H9 (cell line): ENCODE data around the gene ZNF786. TPM values are rescaled to one million over a fixed set of nuclear protein-coding genes. Genes with fewer than 3 reads are reported as not detected.

Source experiments
- DNase-seq: peaks from one replicate; pipeline ENCODE4 v3.0.0-alpha.2; 2017
- H2AFZ ChIP-seq: one replicate; pipeline ENCODE4 v1.6.1; 2013; ENCODE audit warnings: mild to moderate bottlenecking, low read length, control low read depth, moderate library complexity
- H2AK5ac ChIP-seq: 2 replicates; pipeline ENCODE4 v1.6.1; 2013; ENCODE audit warnings: low read length, control low read depth, mixed read lengths; ENCODE audit not compliant: insufficient read length
- H2BK120ac ChIP-seq: one replicate; pipeline ENCODE4 v1.6.1; 2013; ENCODE audit warnings: low read depth, mild to moderate bottlenecking, low read length, control low read depth, inconsistent platforms; ENCODE audit not compliant: poor library complexity, severe bottlenecking
- H2BK12ac ChIP-seq: 2 replicates; pipeline ENCODE4 v1.6.1; 2013; ENCODE audit warnings: low read length, control low read depth, mixed read lengths, low read depth; ENCODE audit not compliant: insufficient read length
- H2BK15ac ChIP-seq: 2 replicates; pipeline ENCODE4 v1.6.1; 2013; ENCODE audit warnings: low read depth, low read length, control low read depth
- H2BK20ac ChIP-seq: one replicate; pipeline ENCODE4 v1.6.1; 2013; ENCODE audit warnings: low read depth, mild to moderate bottlenecking, low read length, control low read depth, inconsistent platforms; ENCODE audit not compliant: poor library complexity, severe bottlenecking
- H2BK5ac ChIP-seq: 2 replicates; pipeline ENCODE4 v1.6.1; 2013; ENCODE audit warnings: low read length, control low read depth, mixed read lengths; ENCODE audit not compliant: insufficient read length
- H3K14ac ChIP-seq: 2 replicates; pipeline ENCODE4 v1.6.1; 2013; ENCODE audit warnings: low read length, control low read depth; ENCODE audit not compliant: insufficient read depth
- H3K18ac ChIP-seq: 2 replicates; pipeline ENCODE4 v1.6.1; 2013; ENCODE audit warnings: low read depth, mild to moderate bottlenecking, mixed read lengths, low read length, control low read depth; ENCODE audit not compliant: insufficient read length
- H3K23ac ChIP-seq: 2 replicates; pipeline ENCODE4 v1.6.1; 2013; ENCODE audit warnings: low read length, control low read depth, mixed read lengths, low read depth; ENCODE audit not compliant: insufficient read length
- H3K23me2 ChIP-seq: 2 replicates; pipeline ENCODE4 v1.6.1; 2013; ENCODE audit warnings: low read depth, mild to moderate bottlenecking, mixed read lengths, low read length, control low read depth; ENCODE audit not compliant: insufficient read length, poor library complexity, severe bottlenecking
- H3K27ac ChIP-seq: 2 replicates; pipeline ENCODE4 v1.5.1; 2013; ENCODE audit warnings: low read length, control low read depth, mixed read lengths, low read depth; ENCODE audit not compliant: insufficient read length
- H3K27me3 ChIP-seq: 2 replicates; pipeline ENCODE4 v1.6.1; 2013; ENCODE audit warnings: low read length, control low read depth, inconsistent platforms; ENCODE audit not compliant: insufficient read depth
- H3K4ac ChIP-seq: 2 replicates; pipeline ENCODE4 v1.6.1; 2013; ENCODE audit warnings: low read depth, mild to moderate bottlenecking, control low read depth, inconsistent platforms, low read length, moderate library complexity
- H3K4me1 ChIP-seq: 2 replicates; pipeline ENCODE4 v1.6.1; 2013; ENCODE audit warnings: low read length, control low read depth, inconsistent platforms; ENCODE audit not compliant: insufficient read depth
- H3K4me2 ChIP-seq: 2 replicates; pipeline ENCODE4 v1.6.1; 2013; ENCODE audit warnings: low read length, control low read depth, mixed read lengths; ENCODE audit not compliant: insufficient read length, insufficient read depth
- H3K56ac ChIP-seq: 2 replicates; pipeline ENCODE4 v1.6.1; 2013; ENCODE audit warnings: low read depth, mild to moderate bottlenecking, mixed read lengths, low read length, control low read depth; ENCODE audit not compliant: insufficient read length
- H3K79me1 ChIP-seq: 2 replicates; pipeline ENCODE4 v1.6.1; 2013; ENCODE audit warnings: low read depth, mild to moderate bottlenecking, moderate library complexity, low read length, control low read depth, inconsistent platforms; ENCODE audit not compliant: insufficient read depth, poor library complexity, severe bottlenecking
- H3K79me2 ChIP-seq: 2 replicates; pipeline ENCODE4 v1.6.1; 2013; ENCODE audit warnings: low read length, control low read depth, inconsistent platforms; ENCODE audit not compliant: insufficient read depth
- H3K9ac ChIP-seq: 2 replicates; pipeline ENCODE4 v1.6.1; 2013; ENCODE audit warnings: low read length, control low read depth, mixed read lengths; ENCODE audit not compliant: insufficient read length; ENCODE audit errors: extremely low read depth
- H3K9me3 ChIP-seq: one replicate; pipeline ENCODE4 v1.6.1; 2013; ENCODE audit warnings: low read depth, low read length, inconsistent platforms; ENCODE audit not compliant: control insufficient read depth
- H3T11ph ChIP-seq: one replicate; pipeline ENCODE4 v1.6.1; 2013; ENCODE audit warnings: mild to moderate bottlenecking, low read length, control low read depth, inconsistent platforms
- H4K20me1 ChIP-seq: one replicate; pipeline ENCODE4 v1.6.1; 2013; ENCODE audit not compliant: control insufficient read depth, insufficient read length, insufficient read depth
- H4K5ac ChIP-seq: 2 replicates; pipeline ENCODE4 v1.6.1; 2013; ENCODE audit warnings: low read depth, mild to moderate bottlenecking, mixed read lengths, low read length, control low read depth; ENCODE audit not compliant: insufficient read length
- H4K8ac ChIP-seq: replicated peaks from 2 replicates; pipeline ENCODE4 v1.6.1; 2013; ENCODE audit warnings: low read length, control low read depth, mixed read lengths, low read depth; ENCODE audit not compliant: insufficient read length
- H4K91ac ChIP-seq: 2 replicates; pipeline ENCODE4 v1.6.1; 2013; ENCODE audit warnings: low read depth, mild to moderate bottlenecking, moderate library complexity, mixed read lengths, low read length, control low read depth; ENCODE audit not compliant: insufficient read length
- H3K27ac Mint-ChIP-seq, 3 experiments: 2 replicates in 2 of 3; 3 replicates in 1 of 3; pipeline ENCODE4 v1.8.0; 2020 to 2021; ENCODE audit warnings: mixed read lengths in 3 of 3, mild to moderate bottlenecking in 1 of 3, moderate library complexity in 1 of 3
- H3K27me3 Mint-ChIP-seq: 2 replicates; pipeline ENCODE4 v1.8.0; 2021; ENCODE audit warnings: low read depth, mild to moderate bottlenecking, moderate library complexity, mixed read lengths
- H3K36me3 Mint-ChIP-seq, 3 experiments: 2 replicates in 2 of 3; 3 replicates in 1 of 3; pipeline ENCODE4 v1.8.0; 2020 to 2021; ENCODE audit warnings: low read depth in 3 of 3, mixed read lengths in 3 of 3; ENCODE audit not compliant: insufficient read depth in 1 of 3
- H3K4me1 Mint-ChIP-seq, 2 experiments: 2 replicates each; pipeline ENCODE4 v1.8.0; 2020; ENCODE audit warnings: mixed read lengths in 2 of 2
- H3K4me3 Mint-ChIP-seq, 2 experiments: 2 replicates in 1 of 2; 3 replicates in 1 of 2; pipeline ENCODE4 v1.8.0; 2020 to 2021; ENCODE audit warnings: mild to moderate bottlenecking in 2 of 2, mixed read lengths in 2 of 2, moderate library complexity in 1 of 2
- H3K9me3 Mint-ChIP-seq, 2 experiments: 2 replicates in 1 of 2; 3 replicates in 1 of 2; pipeline ENCODE4 v1.8.0; 2020; ENCODE audit warnings: mild to moderate bottlenecking in 2 of 2, mixed read lengths in 2 of 2, moderate library complexity in 1 of 2
- WGBS: extraction: QIAGEN DNeasy Blood & Tissue Kit; methylation state at CpG from one replicate; pipeline ENCODE4 v1.1.7; 2013; ENCODE audit warnings: missing lambda C conversion rate, low lambda C conversion rate, mixed read lengths; ENCODE audit not compliant: insufficient read length; ENCODE audit errors: extremely low coverage; 5-methylcytosine and 5-hydroxymethylcytosine counted together
- total RNA-seq: library from RNA; stranded (reverse); gene quantifications from 2 replicates; pipeline ENCODE4 v1.2.1, GENCODE V29; 2021
- TF ChIP-seq, protein P1 (sequence below): fragments of 200-600 bp; sonication (generic); conservative IDR thresholded peaks from 3 replicates; pipeline ENCODE4 v1.8.0; 2021; ENCODE audit warnings: antibody characterized with exemption, mild to moderate bottlenecking

Gene ZNF786
- total RNA-seq, 1 experiment from 2014 or later = 25.1 TPM

DNA sequence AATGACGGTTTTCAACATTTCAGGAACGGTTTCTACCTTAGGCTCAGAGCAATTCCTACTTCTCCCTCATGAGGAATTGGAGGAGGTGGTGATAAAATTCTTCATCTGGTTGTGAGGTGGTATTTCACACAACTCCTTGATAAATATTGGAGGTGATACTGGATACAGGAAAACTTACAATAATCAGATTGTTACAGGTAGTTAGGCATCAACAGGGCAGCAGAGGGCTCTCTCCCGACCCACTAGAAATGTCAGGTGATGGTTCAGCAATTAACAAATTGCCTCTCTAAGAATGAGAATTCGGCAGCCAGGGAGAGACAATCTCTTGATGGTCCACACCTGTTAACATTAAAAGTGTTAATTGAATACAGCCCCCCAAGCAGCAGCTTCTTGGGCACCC lies 22.6 kb downstream of the ZNF786 start:
- no peaks in the 10 kb centered on the region for H3K9me3 ChIP-seq
- no peak overlapping the region for H4K8ac ChIP-seq
- Mint-ChIP-seq H3K4me3 (no peak overlapping the region; a peak in 1 of 5 replicates), H3K9me3 (no peaks in the 10 kb centered on the region), H3K27me3 (no peaks in the 10 kb centered on the region), H3K36me3 (peaks cover 13 to 43% (median 35%) of the 10 kb centered on the region in 3 experiments), H3K27ac (peak overlapping the region in 1 of 3 experiments; percentile 20; a peak in 2 of 7 replicates), H3K4me1 (peaks cover 2 to 8% of the 10 kb centered on the region in 2 experiments; a peak in 2 of 4 replicates)
- H3K79me2 ChIP-seq = no peaks in the 10 kb centered on the region
- no peak overlapping the region for H3T11ph ChIP-seq
- WGBS = no CpG with 5 or more reads among the region's 4 CpGs
- DNase-seq = no peak
- H3K9ac ChIP-seq = no peak overlapping the region
- no peak overlapping the region for H2BK12ac ChIP-seq
- no peaks in the 10 kb centered on the region for H4K20me1 ChIP-seq
- H4K91ac ChIP-seq = no peak overlapping the region
- no peak overlapping the region for H4K5ac ChIP-seq
- H2BK15ac ChIP-seq = no peak overlapping the region
- no peak overlapping the region for H3K4me2 ChIP-seq
- no peak overlapping the region for H3K56ac ChIP-seq
- no peak overlapping the region for H2BK120ac ChIP-seq
- H3K79me1 ChIP-seq = no peaks in the 10 kb centered on the region
- TF ChIP-seq, protein P1, sequence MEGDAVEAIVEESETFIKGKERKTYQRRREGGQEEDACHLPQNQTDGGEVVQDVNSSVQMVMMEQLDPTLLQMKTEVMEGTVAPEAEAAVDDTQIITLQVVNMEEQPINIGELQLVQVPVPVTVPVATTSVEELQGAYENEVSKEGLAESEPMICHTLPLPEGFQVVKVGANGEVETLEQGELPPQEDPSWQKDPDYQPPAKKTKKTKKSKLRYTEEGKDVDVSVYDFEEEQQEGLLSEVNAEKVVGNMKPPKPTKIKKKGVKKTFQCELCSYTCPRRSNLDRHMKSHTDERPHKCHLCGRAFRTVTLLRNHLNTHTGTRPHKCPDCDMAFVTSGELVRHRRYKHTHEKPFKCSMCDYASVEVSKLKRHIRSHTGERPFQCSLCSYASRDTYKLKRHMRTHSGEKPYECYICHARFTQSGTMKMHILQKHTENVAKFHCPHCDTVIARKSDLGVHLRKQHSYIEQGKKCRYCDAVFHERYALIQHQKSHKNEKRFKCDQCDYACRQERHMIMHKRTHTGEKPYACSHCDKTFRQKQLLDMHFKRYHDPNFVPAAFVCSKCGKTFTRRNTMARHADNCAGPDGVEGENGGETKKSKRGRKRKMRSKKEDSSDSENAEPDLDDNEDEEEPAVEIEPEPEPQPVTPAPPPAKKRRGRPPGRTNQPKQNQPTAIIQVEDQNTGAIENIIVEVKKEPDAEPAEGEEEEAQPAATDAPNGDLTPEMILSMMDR = peak; percentile 39; the same call in 2 of the 3 replicates
- no peak overlapping the region for H3K27ac ChIP-seq
- H3K23ac ChIP-seq = no peak overlapping the region
- no peak overlapping the region for H2BK20ac ChIP-seq
- H3K4me1 ChIP-seq = no peaks in the 10 kb centered on the region
- H3K23me2 ChIP-seq = peaks cover 5% of the 10 kb centered on the region
- H3K27me3 ChIP-seq = no peaks in the 10 kb centered on the region
- no peak overlapping the region for H3K18ac ChIP-seq
- H2AK5ac ChIP-seq = no peak overlapping the region
- no peak overlapping the region for H2BK5ac ChIP-seq
- H2AFZ ChIP-seq = no peak overlapping the region
- H3K4ac ChIP-seq = no peak overlapping the region
- no peak overlapping the region for H3K14ac ChIP-seq
